IPS-NIHi7 (cell line): Measurements from ENCODE around the gene S1PR3.

Experiments
- DNase-seq: peaks from one replicate; pipeline ENCODE4 v3.0.0; 2012; ENCODE audit warnings: mixed read lengths; ENCODE audit errors: extremely low spot score

Gene S1PR3

GRCh38 chr9:88993327-88993726 is 2.1 kb downstream of the S1PR3 start:
- DNase-seq, result no peak

- no peak for DNase-seq
These were observed 2.7 kb downstream of the S1PR3 start for GRCh38 chr9:88993871-88994460.

DNA sequence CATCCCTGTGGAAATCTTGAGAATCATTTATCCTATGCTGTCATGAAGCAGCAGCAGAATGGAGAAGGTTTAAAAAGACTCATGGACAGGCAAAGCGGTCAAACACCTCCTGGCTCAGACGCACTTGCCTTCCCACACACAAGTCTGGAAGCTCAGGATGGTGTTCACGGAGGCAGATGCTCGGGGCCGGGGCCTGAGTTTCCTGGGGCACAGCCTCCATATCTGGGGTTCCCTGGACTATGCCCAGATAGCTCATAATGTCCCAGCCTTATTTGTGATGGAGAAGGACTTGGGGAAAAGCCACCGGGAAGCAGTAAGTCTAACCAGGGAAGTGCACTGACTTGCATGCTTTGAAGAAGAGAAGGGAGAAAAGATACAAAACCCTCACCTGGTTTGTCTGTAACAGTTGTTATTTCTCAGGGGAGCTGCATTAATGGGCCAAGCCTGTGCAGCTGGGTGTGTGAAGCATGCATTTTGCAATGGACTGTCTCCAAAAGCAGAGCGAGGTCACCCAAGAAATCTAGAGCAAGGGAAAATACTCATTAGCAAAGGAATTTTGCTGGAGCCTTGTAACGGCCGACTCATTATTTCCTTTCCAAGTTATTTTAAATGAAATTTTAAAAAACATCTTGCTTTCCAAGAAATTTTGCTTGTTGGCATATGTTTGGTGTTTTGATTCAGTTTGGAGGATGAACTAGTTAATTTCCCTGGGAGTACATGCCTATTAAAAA is 3.4 kb downstream of the S1PR3 start:
- DNase-seq, result no peak

GRCh38 chr9:88995200-88995577 is 3.9 kb downstream of the S1PR3 start:
- DNase-seq, result no peak

DNA sequence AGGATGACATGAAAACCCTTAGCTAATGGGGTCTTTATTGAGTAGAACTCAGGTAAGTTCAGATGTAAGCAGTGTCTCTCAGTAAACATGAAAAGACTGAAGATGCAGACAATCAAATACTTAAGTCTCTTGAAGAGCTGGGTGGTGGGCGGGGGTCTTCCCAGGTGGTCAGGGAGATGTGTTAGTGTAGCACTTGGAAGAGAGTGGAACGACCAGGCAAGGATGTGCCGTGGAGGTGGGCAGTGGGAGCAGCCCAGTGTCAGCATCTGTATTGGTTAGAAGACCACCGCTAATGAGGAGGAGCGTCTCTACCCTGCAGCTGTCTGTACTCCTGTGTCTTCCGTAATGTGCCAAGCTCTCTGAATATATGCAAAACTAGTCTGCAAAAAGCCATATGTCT is 4.4 kb downstream of the S1PR3 start:
- DNase-seq, result no peak

DNA sequence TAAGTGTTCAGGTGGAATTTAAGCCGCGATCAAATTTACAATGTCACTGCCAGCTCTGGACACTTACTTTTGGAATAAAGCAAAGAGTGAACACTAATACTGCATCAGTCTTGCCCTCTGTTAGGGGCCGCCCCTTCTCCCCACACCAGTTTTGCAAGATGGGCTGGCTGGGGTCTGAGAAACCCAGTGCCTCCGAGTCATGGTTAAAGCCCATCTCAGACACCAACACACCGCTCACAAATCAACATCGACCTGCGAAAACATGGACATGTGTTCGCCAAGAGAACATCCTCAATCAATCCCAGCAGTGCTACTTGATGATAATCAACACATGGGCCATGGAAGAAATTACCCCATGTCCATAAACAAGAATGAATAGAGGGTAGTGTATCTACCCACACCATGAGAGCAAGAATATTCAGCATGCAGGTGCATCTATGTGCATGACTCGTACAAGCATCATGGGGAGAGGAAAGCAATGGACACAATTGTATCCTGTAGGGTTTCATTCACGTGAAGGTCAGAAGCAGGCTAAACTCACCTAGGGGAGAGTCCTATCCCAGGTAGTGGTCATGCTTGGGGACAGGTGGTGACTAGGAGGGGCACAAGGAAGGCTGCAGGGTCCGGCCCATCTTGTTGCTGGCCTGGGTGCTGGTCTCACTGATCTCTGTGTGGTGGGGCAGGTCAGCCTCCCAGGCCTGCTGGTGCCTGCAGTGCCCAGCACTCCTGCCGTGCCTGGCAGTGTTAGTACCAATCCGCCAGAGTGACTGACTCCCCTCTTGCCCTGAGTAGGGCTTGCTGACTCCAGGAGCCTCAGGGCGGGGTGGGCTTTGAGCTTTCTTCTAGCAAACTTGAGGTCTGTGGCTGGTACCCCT is 5.0 kb downstream of the S1PR3 start:
- DNase-seq, result no peak

DNA sequence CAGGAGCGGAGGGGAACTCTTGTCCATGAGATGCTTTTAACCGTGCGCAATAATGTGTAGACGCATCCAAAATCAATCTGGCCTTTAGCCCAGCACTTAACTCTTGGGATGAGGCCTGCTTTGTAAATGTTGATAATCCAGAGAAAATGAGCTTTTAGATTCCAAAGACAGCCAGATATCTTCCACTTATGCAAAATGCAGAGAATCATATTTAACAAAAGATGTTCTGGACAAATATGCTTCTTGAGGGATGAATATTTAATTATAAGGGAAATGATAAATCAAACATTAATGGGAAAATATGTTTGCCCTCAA is 5.6 kb downstream of the S1PR3 start:
- no peak for DNase-seq

GRCh38 chr9:88997646-88998045 is 6.4 kb downstream of the S1PR3 start:
- no peak for DNase-seq

- no peak for DNase-seq
These were observed 7.2 kb downstream of the S1PR3 start for GRCh38 chr9:88998503-88998902.

DNA sequence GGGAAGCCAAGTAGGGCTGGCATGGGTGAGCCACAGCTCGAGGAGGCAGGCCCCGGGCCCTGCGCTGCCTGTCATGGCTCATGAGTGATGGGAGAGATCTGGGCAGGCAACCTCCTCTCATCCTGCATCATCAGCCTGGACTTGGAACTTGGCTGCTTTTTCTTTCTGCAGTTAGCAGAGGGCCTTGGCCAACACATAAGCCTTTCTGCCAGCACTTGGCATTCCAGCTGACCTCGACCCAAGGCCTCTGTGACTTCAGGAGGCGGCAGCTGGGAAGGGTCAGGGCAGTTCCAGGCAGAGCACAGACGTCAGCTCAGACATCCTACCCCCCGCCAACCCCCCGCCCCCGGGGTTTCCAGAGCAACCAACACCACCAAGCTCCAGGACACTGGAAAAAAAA is 7.6 kb downstream of the S1PR3 start:
- DNase-seq, result no peak

DNA sequence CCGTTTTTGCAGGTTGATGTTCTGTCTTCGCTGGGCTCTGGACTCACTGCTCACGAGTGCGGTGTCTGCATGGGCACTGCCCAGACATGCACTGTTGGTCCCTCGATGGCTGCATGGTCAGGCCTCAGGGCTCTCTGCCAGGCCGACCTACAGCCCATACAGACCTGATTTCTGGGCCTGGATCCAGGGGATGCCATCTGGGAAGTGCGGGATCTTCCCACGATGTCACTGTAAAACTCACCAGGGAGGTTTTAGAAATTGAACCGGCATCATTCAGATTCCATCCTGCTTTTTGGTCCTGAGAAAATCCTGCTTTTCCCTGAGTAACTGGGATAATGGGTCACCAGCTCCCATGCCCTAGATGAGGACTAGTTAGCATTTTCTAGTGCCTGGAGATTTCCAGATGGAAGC is 9.1 kb downstream of the S1PR3 start:
- no peak for DNase-seq

DNA sequence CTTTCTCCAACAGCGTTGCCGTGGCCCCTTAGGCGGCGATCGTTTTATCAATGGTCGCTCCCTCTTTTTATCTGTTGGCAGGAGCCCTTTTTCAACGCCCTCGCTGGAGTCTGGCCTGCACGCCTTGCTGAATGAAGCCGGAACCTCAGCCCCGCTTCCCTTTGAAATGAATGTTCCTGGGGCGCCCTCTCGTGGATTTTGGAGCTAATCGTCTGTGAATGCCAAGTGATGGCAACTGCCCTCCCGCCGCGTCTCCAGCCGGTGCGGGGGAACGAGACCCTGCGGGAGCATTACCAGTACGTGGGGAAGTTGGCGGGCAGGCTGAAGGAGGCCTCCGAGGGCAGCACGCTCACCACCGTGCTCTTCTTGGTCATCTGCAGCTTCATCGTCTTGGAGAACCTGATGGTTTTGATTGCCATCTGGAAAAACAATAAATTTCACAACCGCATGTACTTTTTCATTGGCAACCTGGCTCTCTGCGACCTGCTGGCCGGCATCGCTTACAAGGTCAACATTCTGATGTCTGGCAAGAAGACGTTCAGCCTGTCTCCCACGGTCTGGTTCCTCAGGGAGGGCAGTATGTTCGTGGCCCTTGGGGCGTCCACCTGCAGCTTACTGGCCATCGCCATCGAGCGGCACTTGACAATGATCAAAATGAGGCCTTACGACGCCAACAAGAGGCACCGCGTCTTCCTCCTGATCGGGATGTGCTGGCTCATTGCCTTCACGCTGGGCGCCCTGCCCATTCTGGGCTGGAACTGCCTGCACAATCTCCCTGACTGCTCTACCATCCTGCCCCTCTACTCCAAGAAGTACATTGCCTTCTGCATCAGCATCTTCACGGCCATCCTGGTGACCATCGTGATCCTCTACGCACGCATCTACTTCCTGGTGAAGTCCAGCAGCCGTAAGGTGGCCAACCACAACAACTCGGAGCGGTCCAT is 10.0 kb downstream of the S1PR3 start:
- peak; percentile 82 for DNase-seq

GRCh38 chr9:89001917-89002540 is 10.8 kb downstream of the S1PR3 start:
- DNase-seq, result no peak

DNA sequence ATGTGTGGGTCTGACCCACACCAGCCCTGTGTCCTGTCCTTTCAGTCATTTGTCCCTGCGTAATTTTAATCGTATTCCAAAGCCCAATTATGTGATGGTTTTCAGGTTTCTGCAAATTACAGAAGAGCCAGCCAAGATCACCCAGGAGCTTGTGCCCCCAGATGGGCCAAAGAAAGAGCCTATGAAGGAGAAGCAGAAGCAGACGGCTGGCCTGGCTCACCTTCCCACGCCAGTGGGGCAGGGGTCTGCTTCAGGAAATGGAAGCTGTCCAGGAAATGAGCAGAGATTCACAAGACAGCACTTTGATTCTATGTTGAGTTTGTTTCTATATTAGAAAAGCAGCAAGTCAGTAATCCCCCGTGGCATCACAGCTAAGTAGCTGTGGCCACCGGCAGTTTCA is 11.7 kb downstream of the S1PR3 start:
- no peak for DNase-seq

DNA sequence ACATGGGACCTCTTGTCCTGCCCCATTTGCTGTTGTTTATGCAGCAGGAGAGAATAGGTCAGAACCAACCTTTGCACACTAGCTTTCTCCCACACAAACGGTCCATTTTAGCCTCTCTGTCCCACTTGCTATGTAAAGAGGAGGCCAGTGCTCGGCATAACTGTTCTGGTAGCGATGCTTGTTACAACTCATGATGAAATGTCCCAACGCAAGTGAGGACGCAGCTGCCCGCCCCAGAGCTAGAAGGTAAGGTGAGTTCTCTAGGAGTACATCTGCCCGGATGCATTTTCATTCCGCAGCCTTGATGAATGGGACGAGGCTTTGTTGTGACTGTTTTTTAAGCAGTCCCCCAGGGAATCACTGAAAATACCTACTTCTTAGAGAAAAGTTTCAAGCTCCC is 14.1 kb downstream of the S1PR3 start:
- no peak for DNase-seq

DNA sequence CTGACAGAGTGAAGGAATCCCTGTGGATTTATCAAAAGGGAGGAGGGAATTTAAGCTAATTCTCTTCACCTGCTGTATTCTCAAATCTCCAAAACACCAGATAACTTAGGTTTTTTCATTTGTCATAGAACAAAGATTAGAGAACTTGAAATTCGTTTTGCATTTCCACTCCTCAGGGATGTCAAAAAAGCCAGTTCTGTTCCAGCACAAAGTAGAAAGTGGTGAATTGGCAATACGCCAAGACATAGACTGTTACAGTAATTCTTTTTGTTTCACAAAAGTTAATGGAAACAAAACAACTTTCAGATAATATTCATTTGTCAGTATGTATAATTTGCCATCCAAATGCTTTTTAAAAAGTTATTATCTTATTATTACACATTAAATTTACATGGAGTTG is 15.0 kb downstream of the S1PR3 start:
- DNase-seq, result no peak

DNA sequence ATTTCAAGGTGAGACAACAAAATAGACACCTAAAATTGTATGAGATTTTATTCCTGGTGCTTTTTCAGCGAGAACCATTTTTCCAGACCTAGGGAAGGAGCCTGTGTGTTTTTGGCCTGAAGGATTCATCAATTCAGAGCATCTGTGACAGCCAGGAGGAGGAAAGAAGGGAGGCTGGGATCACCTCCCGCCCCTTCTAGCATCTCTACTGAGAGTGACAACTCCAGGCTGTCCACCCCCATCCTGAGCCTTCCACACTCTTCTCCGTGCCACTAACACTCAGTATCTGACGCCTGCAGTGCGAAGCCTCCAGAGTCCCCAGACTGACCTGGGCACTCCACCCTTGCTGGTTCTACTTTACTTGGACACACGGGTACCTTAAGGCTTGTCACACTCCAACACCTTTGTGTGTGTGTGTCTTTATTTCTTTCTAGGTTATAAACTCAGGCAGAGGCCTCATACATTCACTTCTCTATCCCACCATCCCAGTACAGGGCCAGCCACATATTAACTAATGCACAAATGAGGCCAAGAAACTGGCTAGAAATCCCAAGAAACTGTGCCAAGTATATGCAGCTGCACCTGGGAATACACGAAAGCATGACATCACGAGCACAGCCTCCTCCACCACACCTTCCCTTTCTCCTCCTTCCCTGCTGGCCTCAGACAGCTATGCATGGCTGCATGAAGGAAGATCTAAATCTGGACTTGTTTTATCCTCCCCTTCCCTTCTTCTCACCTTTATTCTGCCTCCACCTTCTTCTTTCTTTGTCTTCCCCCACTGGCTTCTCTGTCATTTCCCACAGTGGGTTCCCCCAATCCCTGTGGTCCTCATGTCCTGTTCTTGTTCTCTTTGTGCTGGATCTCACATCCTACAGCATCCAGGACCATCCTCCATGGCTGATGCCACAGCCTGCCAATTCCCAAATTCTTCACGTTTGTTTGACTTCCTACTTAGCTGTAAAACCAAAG is 16.0 kb downstream of the S1PR3 start:
- no peak for DNase-seq

DNA sequence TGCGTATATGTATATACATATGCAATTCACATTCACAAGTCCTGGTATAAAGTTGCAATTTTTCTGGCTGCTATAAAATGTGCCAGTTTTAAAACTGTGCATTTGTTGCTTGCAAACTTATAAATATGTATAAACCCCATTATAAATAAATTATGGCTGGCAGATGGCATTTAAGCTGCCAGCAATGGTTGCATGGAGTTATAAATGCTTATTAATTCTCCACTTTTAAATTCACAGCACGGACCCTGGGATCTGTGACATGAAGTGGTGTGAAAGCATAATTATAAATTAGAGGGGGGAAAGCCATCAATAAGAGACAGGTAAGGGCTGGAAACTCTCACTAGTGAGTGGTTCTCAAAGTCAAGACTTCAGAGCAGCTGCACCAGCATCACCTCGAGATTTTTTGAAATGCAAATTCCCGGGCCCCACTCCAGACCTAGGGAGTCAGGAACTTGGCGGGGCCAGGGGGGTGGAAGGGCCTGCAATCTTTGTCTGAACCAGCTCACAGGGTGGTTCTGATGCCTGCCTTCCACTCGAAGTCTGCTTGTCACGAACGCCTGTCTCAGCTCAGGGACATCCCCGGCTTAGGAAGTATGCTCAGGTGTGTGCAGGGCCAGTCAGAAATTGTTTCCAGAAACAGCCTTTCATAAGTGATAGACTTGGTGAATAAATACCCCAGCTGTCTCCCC is 16.9 kb downstream of the S1PR3 start:
- no peak for DNase-seq

- DNase-seq, result no peak
These were observed 17.7 kb downstream of the S1PR3 start for GRCh38 chr9:89008744-89009545.
